ENCODE data around the gene SLC2A13.

DNA sequence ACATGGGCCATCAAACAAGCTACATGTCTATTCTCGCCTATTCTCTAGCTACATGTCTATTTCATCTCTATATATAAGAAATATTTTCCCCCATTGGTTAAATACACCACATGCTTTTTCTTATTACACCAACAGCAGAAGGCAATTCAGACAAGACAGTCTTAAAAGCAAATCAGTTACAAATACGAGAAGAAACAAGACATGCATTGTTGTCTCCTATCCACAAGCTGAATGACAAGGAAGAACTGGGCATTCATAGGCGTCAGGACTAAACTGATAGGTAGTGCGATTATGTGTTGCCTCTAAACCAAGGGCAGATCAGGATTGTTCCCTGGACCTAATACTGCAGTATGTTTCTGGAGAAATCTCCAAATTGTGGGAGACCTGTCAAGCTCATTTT lies 19.4 kb downstream of the SLC2A13 start:
- no peak for TF ChIP-seq POLR2AphosphoS5 (IDR thresholded peaks at IDR 0.05; ENCODE audit: borderline replicate concordance, low read depth, low read length)
- no peak for TF ChIP-seq EZH2 (IDR thresholded peaks at IDR 0.05)

All from SK-N-MC (cell line).